PC-9 (cell line): ENCODE data around the gene TNFRSF1B. TPM values are rescaled to one million over a fixed set of nuclear protein-coding genes. Genes with fewer than 3 reads are reported as not detected.

Source experiments
- BruUV-seq: library from RNA; stranded (reverse); fragments of 400-500 nt; replicated peaks from 2 replicates; lab custom pipeline; 2021; lab: Mats Ljungman, UMichigan
- CTCF ChIA-PET: fragments of 300-600 bp; sonication (Branson Sonifier 250); formaldehyde crosslinking; loops from one replicate; lab custom pipeline; 2022; ENCODE audit warnings: antibody characterized with exemption; lab: Charles Lee
- POLR2A ChIA-PET: fragments of 300-600 bp; sonication (Branson Sonifier 250); formaldehyde crosslinking; loops from one replicate; lab custom pipeline; 2022; ENCODE audit warnings: antibody characterized with exemption; ENCODE audit not compliant: unreplicated experiment; lab: Charles Lee
- DNase-seq, 2 experiments: peaks; one replicate each; pipeline versions ENCODE4 v3.0.0 to v3.0.0-alpha.2; 2015 to 2022; ENCODE audit warnings: mixed read lengths in 1 of 2
- H2AFZ ChIP-seq: fragments of 200-600 bp; sonication (generic); 2 replicates; pipeline ENCODE4 v1.8.1; 2017; ENCODE audit warnings: antibody characterized with exemption
- H3F3A ChIP-seq: fragments of 200-600 bp; sonication (generic); 2 replicates; pipeline ENCODE4 v1.8.1; 2017; ENCODE audit warnings: antibody characterized with exemption, mild to moderate bottlenecking, low read depth; ENCODE audit not compliant: insufficient read depth
- H3K27ac ChIP-seq: fragments of 200-600 bp; sonication (generic); 2 replicates; pipeline ENCODE4 v1.6.1; 2016; ENCODE audit warnings: mixed run types
- H3K27me3 ChIP-seq: fragments of 200-600 bp; sonication (generic); 2 replicates; pipeline ENCODE4 v1.6.1; 2016; ENCODE audit warnings: low read depth, mixed run types; ENCODE audit not compliant: insufficient read depth
- H3K36me3 ChIP-seq: fragments of 200-600 bp; sonication (generic); 2 replicates; pipeline ENCODE4 v1.6.1; 2016; ENCODE audit warnings: low read depth, mixed run types
- H3K4me1 ChIP-seq: fragments of 200-600 bp; sonication (generic); replicated peaks from 2 replicates; pipeline ENCODE4 v1.6.1; 2016; ENCODE audit warnings: mixed run types; ENCODE audit not compliant: insufficient read depth
- H3K4me2 ChIP-seq: fragments of 200-600 bp; sonication (generic); 2 replicates; pipeline ENCODE4 v1.6.1; 2017; ENCODE audit warnings: mixed run types
- H3K4me3 ChIP-seq: fragments of 200-600 bp; sonication (generic); 2 replicates; pipeline ENCODE4 v1.6.1; 2016; ENCODE audit warnings: mixed run types
- H3K79me2 ChIP-seq: fragments of 200-600 bp; sonication (generic); 2 replicates; pipeline ENCODE4 v1.6.1; 2017; ENCODE audit warnings: low read depth, mixed run types
- H3K9me2 ChIP-seq: fragments of 200-600 bp; sonication (generic); 2 replicates; pipeline ENCODE4 v1.8.1; 2017; ENCODE audit warnings: mild to moderate bottlenecking; ENCODE audit not compliant: insufficient read depth
- H3K9me3 ChIP-seq: fragments of 200-600 bp; sonication (generic); 2 replicates; pipeline ENCODE4 v1.8.1; 2016; ENCODE audit warnings: low read depth; ENCODE audit not compliant: insufficient read depth
- H4K20me1 ChIP-seq: fragments of 200-600 bp; sonication (generic); 2 replicates; pipeline ENCODE4 v1.8.1; 2017; ENCODE audit not compliant: insufficient read depth
- CTCF ChIP-seq: fragments of 200-600 bp; sonication (generic); conservative IDR thresholded peaks from 2 replicates; pipeline ENCODE4 v1.6.1; 2017; ENCODE audit warnings: mixed run types, antibody characterized with exemption, mild to moderate bottlenecking, moderate library complexity
- EZH2 ChIP-seq: fragments of 200-600 bp; sonication (generic); IDR thresholded peaks from 2 replicates; pipeline ENCODE4 v1.8.0; 2017; ENCODE audit warnings: antibody characterized with exemption, low read depth
- intact Hi-C: fragments of 100-400 bp; cut with micrococcal nuclease; formaldehyde crosslinking; loops from one replicate; pipeline ENCODE4 v1.10.0; 2022; ENCODE audit not compliant: unreplicated experiment
- total RNA-seq: library from RNA; stranded (reverse); gene quantifications from 2 replicates; pipeline ENCODE4 v1.2.3, GENCODE V29; 2021

TNFRSF1B gene
- total RNA-seq, 1 experiment from 2014 or later, result 2.7 TPM

DNA sequence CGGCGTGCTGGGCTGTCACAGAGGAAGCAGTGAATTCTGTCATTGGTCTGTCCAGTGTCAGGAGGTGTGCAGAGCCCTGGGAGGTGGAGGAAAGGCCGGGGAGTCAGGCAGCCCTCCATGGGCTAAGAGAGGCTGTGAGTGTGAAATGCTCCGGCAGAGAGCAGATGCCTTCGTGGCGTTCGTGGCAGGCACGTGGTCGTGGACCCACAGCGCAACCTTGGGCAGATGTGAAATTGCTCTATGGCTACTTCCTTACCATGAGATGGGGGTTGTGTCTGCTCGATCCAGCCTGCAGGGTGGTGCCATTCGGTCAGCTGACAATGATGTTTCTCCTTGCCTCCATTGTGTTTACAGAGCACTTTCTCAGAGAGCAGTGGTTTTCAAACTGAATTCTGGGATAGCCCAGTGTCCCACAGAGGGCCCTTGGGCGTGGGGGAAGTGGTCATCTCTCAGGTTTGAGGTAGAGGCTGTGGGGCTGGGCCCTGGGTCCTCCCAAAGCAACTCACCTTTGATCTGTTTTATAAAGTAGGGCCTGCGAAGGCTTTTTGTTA is 27.9 kb downstream of the TNFRSF1B start:
- no peaks in the 10 kb centered on the region for H3K4me1 ChIP-seq
- H3K36me3 ChIP-seq, result no peaks in the 10 kb centered on the region
- H3K27ac ChIP-seq, result no peak overlapping the region
- H3K4me3 ChIP-seq, result no peak overlapping the region
- TF ChIP-seq EZH2 (no peak), CTCF (no peak)
- ChIA-PET CTCF (no interaction called here), POLR2A (no interaction called here)
- no TSS peak for BruUV-seq
- H3K9me3 ChIP-seq, result no peaks in the 10 kb centered on the region
- intact Hi-C loops, result no loop called here
- no peaks in the 10 kb centered on the region for H3K27me3 ChIP-seq
- DNase-seq, result no peak
- H2AFZ ChIP-seq, result no peak overlapping the region
- no peak overlapping the region for H3K4me2 ChIP-seq
- no peaks in the 10 kb centered on the region for H3F3A ChIP-seq
- no peaks in the 10 kb centered on the region for H3K9me2 ChIP-seq
- no peaks in the 10 kb centered on the region for H4K20me1 ChIP-seq
- no peaks in the 10 kb centered on the region for H3K79me2 ChIP-seq

- intact Hi-C loops, result no loop called here
- H3K4me3 ChIP-seq, result no peak overlapping the region
- no peaks in the 10 kb centered on the region for H3K27me3 ChIP-seq
- BruUV-seq, result no TSS peak
- TF ChIP-seq CTCF, result no peak
- TF ChIP-seq EZH2, result no peak
- DNase-seq, result no peak
- CTCF ChIA-PET, result no interaction called here
- H3F3A ChIP-seq, result no peaks in the 10 kb centered on the region
- no peaks in the 10 kb centered on the region for H3K79me2 ChIP-seq
- H3K27ac ChIP-seq, result no peak overlapping the region
- POLR2A ChIA-PET, result no interaction called here
- no peak overlapping the region for H3K4me2 ChIP-seq
- no peaks in the 10 kb centered on the region for H3K4me1 ChIP-seq
- no peaks in the 10 kb centered on the region for H3K9me3 ChIP-seq
- no peaks in the 10 kb centered on the region for H4K20me1 ChIP-seq
- no peak overlapping the region for H2AFZ ChIP-seq
- H3K36me3 ChIP-seq, result no peaks in the 10 kb centered on the region
- no peaks in the 10 kb centered on the region for H3K9me2 ChIP-seq
Observed at GRCh38 chr1:12195416-12195815, 28.6 kb downstream of the TNFRSF1B start.

GRCh38 chr1:12196641-12197482 is 30.1 kb downstream of the TNFRSF1B start:
- ChIA-PET CTCF (interaction anchor here (0.8 kb wide), 1 partner anchor 9 kb away, joined by 3 read pairs; no protein-coding TSS in a partner anchor), POLR2A (no interaction called here)

More at GRCh38 chr1:12196641-12197482, 30.1 kb downstream of the TNFRSF1B start:
- no peaks in the 10 kb centered on the region for H3K9me3 ChIP-seq
- no peaks in the 10 kb centered on the region for H4K20me1 ChIP-seq
- H2AFZ ChIP-seq, result no peak overlapping the region
- no peak for DNase-seq
- no TSS peak for BruUV-seq
- H3K9me2 ChIP-seq, result no peaks in the 10 kb centered on the region
- no peak for TF ChIP-seq CTCF
- no peak for TF ChIP-seq EZH2
- no peaks in the 10 kb centered on the region for H3K79me2 ChIP-seq
- H3K36me3 ChIP-seq, result no peaks in the 10 kb centered on the region
- no peaks in the 10 kb centered on the region for H3F3A ChIP-seq
- intact Hi-C loops, result no loop called here
- H3K27me3 ChIP-seq, result no peaks in the 10 kb centered on the region
- H3K4me2 ChIP-seq, result no peak overlapping the region
- H3K4me1 ChIP-seq, result no peaks in the 10 kb centered on the region
- no peak overlapping the region for H3K27ac ChIP-seq
- no peak overlapping the region for H3K4me3 ChIP-seq
